GM10266 (cell line): ENCODE measurements around the gene UBE3A.

ENCODE experiments used
- DNase-seq: peaks from one replicate; pipeline ENCODE4 v3.0.0; 2012; ENCODE audit errors: extremely low spot score
- CTCF ChIP-seq: IDR thresholded peaks from 2 replicates; pipeline ENCODE4 v1.5.1; 2012; ENCODE audit warnings: mild to moderate bottlenecking, low read depth; ENCODE audit not compliant: control insufficient read depth, insufficient read depth; ENCODE audit errors: missing control alignments

The UBE3A gene

GRCh38 chr15:25368850-25369249, 70.0 kb downstream of the UBE3A start:
- DNase-seq, result no peak
- TF ChIP-seq CTCF, result no peak

- no peak for DNase-seq
- TF ChIP-seq CTCF, result no peak
Observed at GRCh38 chr15:25366058-25366457, 72.8 kb downstream of the UBE3A start.

- no peak for TF ChIP-seq CTCF
- DNase-seq, result no peak
Observed at GRCh38 chr15:25362545-25362944, 76.3 kb downstream of the UBE3A start.

- no peak for TF ChIP-seq CTCF
- no peak for DNase-seq
Observed at GRCh38 chr15:25347707-25348106, 91.1 kb downstream of the UBE3A start.

- no peak for TF ChIP-seq CTCF
- DNase-seq, result no peak
Observed at GRCh38 chr15:25346371-25346770, 92.5 kb downstream of the UBE3A start.

- no peak for DNase-seq
Observed at GRCh38 chr15:25345943-25346342, 92.9 kb downstream of the UBE3A start.

GRCh38 chr15:25342629-25343028, 96.2 kb downstream of the UBE3A start:
- DNase-seq, result no peak
- no peak for TF ChIP-seq CTCF

More at GRCh38 chr15:25345943-25346342, 92.9 kb downstream of the UBE3A start:
- TF ChIP-seq CTCF, result no peak

GRCh38 chr15:25339431-25339830, 99.4 kb downstream of the UBE3A start:
- TF ChIP-seq CTCF, result no peak

More at GRCh38 chr15:25339431-25339830, 99.4 kb downstream of the UBE3A start:
- no peak for DNase-seq
